HEK293 (cell line): ENCODE data around the gene PRKG1.
A peak's percentile ranks its signal among the peaks of the same experiment; 100 is the strongest.

ENCODE experiments used
- CTCF ChIA-PET: fragments of 350-600 bp; formaldehyde crosslinking; extraction: SDS; loops from one replicate; lab custom pipeline; 2021; ENCODE audit warnings: antibody characterized with exemption; lab: Yijun Ruan, JAX
- POLR2A ChIA-PET: fragments of 300-600 bp; formaldehyde crosslinking; extraction: SDS; loops from one replicate; lab custom pipeline; 2020; ENCODE audit warnings: antibody characterized with exemption, inconsistent platforms; lab: Yijun Ruan, JAX
- H3K27ac ChIP-seq: fragments of 200-500 bp; sonication (Bioruptor generic); 2 replicates; pipeline ENCODE4 v1.5.1; 2014; ENCODE audit warnings: low read depth, low read length, control low read depth, inconsistent platforms; ENCODE audit errors: extremely low read depth
- H3K36me3 ChIP-seq, 2 experiments: fragments of 200-500 bp in 1 of 2; sonication (Bioruptor generic) in 1 of 2; 1 replicate in 1 of 2; 2 replicates in 1 of 2; pipeline ENCODE4 v1.5.1; 2014 to 2017; ENCODE audit warnings: inconsistent platforms in 2 of 2, low read length in 2 of 2; ENCODE audit not compliant: control insufficient read depth in 2 of 2, insufficient read depth in 1 of 2
- H3K4me1 ChIP-seq: fragments of 200-500 bp; sonication (Bioruptor generic); 2 replicates; pipeline ENCODE4 v1.5.1; 2014; ENCODE audit warnings: mild to moderate bottlenecking, low read length, inconsistent platforms; ENCODE audit not compliant: control insufficient read depth, insufficient read depth
- H3K4me3 ChIP-seq: 2 replicates; pipeline ENCODE4 v1.5.1; 2011; ENCODE audit warnings: low read depth, mild to moderate bottlenecking, control low read depth, low read length, moderate library complexity
- H3K9me3 ChIP-seq: fragments of 200-500 bp; sonication (Bioruptor generic); 2 replicates; pipeline ENCODE4 v1.5.1; 2014; ENCODE audit warnings: low read depth, low read length, inconsistent platforms; ENCODE audit not compliant: control insufficient read depth, insufficient read depth
- GLIS1 ChIP-seq: fragments of 450-650 bp; formaldehyde crosslinking; IDR thresholded peaks from 2 replicates; pipeline ENCODE4 v1.5.1; 2016; ENCODE audit warnings: missing biosample characterization, missing genetic modification characterization
- OSR2 ChIP-seq: fragments of 450-650 bp; formaldehyde crosslinking; IDR thresholded peaks from 2 replicates; pipeline ENCODE4 v1.5.1; 2016; ENCODE audit warnings: missing biosample characterization, missing genetic modification characterization
- OVOL3 ChIP-seq: fragments of 450-650 bp; formaldehyde crosslinking; IDR thresholded peaks from 2 replicates; pipeline ENCODE4 v1.5.1; 2016; ENCODE audit warnings: missing biosample characterization, missing genetic modification characterization
- SCRT2 ChIP-seq: fragments of 450-650 bp; formaldehyde crosslinking; IDR thresholded peaks from 2 replicates; pipeline ENCODE4 v1.5.1; 2016; ENCODE audit warnings: missing biosample characterization, missing genetic modification characterization
- TCF7L2 ChIP-seq: IDR thresholded peaks from 2 replicates; pipeline ENCODE4 v1.6.1; 2011; ENCODE audit warnings: low read depth, mild to moderate bottlenecking, inconsistent platforms, low read length, moderate library complexity, borderline replicate concordance
- ZBTB17 ChIP-seq: fragments of 450-650 bp; formaldehyde crosslinking; IDR thresholded peaks from 2 replicates; pipeline ENCODE4 v1.5.1; 2016; ENCODE audit warnings: missing biosample characterization, missing genetic modification characterization
- ZBTB20 ChIP-seq: fragments of 450-650 bp; formaldehyde crosslinking; IDR thresholded peaks from 2 replicates; pipeline ENCODE4 v1.5.1; 2016; ENCODE audit warnings: missing biosample characterization, missing genetic modification characterization
- ZBTB48 ChIP-seq: fragments of 450-650 bp; formaldehyde crosslinking; IDR thresholded peaks from 2 replicates; pipeline ENCODE4 v1.5.1; 2016; ENCODE audit warnings: missing biosample characterization, missing genetic modification characterization
- ZEB2 ChIP-seq: fragments of 450-650 bp; formaldehyde crosslinking; IDR thresholded peaks from 2 replicates; pipeline ENCODE4 v1.5.1; 2016; ENCODE audit warnings: missing biosample characterization, missing genetic modification characterization
- ZFP37 ChIP-seq: fragments of 450-650 bp; formaldehyde crosslinking; IDR thresholded peaks from 2 replicates; pipeline ENCODE4 v1.5.1; 2016; ENCODE audit warnings: missing biosample characterization, missing genetic modification characterization
- ZNF292 ChIP-seq: fragments of 450-650 bp; formaldehyde crosslinking; IDR thresholded peaks from 2 replicates; pipeline ENCODE4 v1.5.1; 2016; ENCODE audit warnings: low read depth, missing biosample characterization, missing genetic modification characterization, borderline replicate concordance
- ZNF561 ChIP-seq: fragments of 450-650 bp; IDR thresholded peaks from 2 replicates; pipeline ENCODE4 v1.5.1; 2018; ENCODE audit warnings: missing biosample characterization, missing genetic modification characterization, borderline replicate concordance
- ZNF621 ChIP-seq: fragments of 450-650 bp; formaldehyde crosslinking; IDR thresholded peaks from 2 replicates; pipeline ENCODE4 v1.5.1; 2017; ENCODE audit warnings: missing biosample characterization, missing genetic modification characterization
- ZNF658 ChIP-seq: fragments of 450-650 bp; formaldehyde crosslinking; IDR thresholded peaks from 2 replicates; pipeline ENCODE4; 2016; ENCODE audit warnings: missing biosample characterization, missing genetic modification characterization
- ZNF707 ChIP-seq: fragments of 450-650 bp; formaldehyde crosslinking; IDR thresholded peaks from 2 replicates; pipeline ENCODE4 v1.5.1; 2016; ENCODE audit warnings: missing biosample characterization, missing genetic modification characterization
- TF ChIP-seq, protein P1 (sequence below): fragments of 450-650 bp; IDR thresholded peaks from 2 replicates; pipeline ENCODE4 v1.5.1; 2018; ENCODE audit warnings: missing biosample characterization, mild to moderate bottlenecking, missing genetic modification characterization
- TF ChIP-seq, protein P2 (sequence below): fragments of 450-650 bp; formaldehyde crosslinking; IDR thresholded peaks from 2 replicates; pipeline ENCODE4 v1.5.1; 2017; ENCODE audit warnings: missing biosample characterization, missing genetic modification characterization
- TF ChIP-seq, protein P3 (sequence below): fragments of 450-650 bp; formaldehyde crosslinking; IDR thresholded peaks from 2 replicates; pipeline ENCODE4 v1.5.1; 2016; ENCODE audit warnings: missing biosample characterization, missing genetic modification characterization, low read depth
- TF ChIP-seq, protein P4 (sequence below): IDR thresholded peaks from 2 replicates; pipeline ENCODE4 v1.6.1; 2011; ENCODE audit warnings: mild to moderate bottlenecking, low read depth, low read length, borderline replicate concordance
- TF ChIP-seq, protein P5 (sequence below): fragments of 450-650 bp; formaldehyde crosslinking; IDR thresholded peaks from 2 replicates; pipeline ENCODE4 v1.5.1; 2016; ENCODE audit warnings: missing biosample characterization, missing genetic modification characterization

PRKG1 gene

DNA sequence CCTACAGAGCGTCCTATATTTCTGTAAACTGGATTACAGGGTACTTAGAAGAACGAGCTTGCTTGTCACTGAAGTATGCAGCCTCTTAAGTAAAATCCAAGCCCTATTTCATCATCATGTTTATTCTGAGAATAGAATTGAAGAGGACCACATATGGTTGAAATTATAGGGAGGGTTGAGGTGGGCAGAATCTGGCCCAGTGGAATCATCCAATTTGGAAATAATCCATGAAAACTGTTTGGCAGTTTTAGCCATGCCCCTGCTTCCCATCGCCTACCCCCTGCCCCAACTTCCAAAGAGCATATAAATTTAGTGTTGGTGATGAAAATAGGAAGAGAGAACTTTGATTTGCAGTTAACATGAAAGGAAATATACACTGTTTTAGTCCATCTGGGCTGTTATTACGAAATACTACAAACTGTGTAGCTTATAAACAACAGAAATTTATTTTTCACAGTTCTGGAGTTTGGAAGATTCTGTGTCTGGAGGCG lies 150.4 kb downstream of the PRKG1 start (continued):
- TF ChIP-seq TCF7L2, result no peak
- TF ChIP-seq, protein P1, sequence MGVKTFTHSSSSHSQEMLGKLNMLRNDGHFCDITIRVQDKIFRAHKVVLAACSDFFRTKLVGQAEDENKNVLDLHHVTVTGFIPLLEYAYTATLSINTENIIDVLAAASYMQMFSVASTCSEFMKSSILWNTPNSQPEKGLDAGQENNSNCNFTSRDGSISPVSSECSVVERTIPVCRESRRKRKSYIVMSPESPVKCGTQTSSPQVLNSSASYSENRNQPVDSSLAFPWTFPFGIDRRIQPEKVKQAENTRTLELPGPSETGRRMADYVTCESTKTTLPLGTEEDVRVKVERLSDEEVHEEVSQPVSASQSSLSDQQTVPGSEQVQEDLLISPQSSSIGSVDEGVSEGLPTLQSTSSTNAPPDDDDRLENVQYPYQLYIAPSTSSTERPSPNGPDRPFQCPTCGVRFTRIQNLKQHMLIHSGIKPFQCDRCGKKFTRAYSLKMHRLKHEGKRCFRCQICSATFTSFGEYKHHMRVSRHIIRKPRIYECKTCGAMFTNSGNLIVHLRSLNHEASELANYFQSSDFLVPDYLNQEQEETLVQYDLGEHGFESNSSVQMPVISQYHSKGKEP (tag by site-specific recombination), result no peak
- TF ChIP-seq ZBTB20 (tag by site-specific recombination), result no peak
- no peak for TF ChIP-seq OVOL3 (tag by site-specific recombination)
- TF ChIP-seq, protein P2, sequence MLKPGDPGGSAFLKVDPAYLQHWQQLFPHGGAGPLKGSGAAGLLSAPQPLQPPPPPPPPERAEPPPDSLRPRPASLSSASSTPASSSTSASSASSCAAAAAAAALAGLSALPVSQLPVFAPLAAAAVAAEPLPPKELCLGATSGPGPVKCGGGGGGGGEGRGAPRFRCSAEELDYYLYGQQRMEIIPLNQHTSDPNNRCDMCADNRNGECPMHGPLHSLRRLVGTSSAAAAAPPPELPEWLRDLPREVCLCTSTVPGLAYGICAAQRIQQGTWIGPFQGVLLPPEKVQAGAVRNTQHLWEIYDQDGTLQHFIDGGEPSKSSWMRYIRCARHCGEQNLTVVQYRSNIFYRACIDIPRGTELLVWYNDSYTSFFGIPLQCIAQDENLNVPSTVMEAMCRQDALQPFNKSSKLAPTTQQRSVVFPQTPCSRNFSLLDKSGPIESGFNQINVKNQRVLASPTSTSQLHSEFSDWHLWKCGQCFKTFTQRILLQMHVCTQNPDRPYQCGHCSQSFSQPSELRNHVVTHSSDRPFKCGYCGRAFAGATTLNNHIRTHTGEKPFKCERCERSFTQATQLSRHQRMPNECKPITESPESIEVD, result peak; percentile 39
- TF ChIP-seq ZBTB17 (tag by site-specific recombination), result no peak
- TF ChIP-seq ZNF707 (tag by site-specific recombination), result no peak
- TF ChIP-seq ZNF561, result no peak
- no peak for TF ChIP-seq GLIS1 (tag by site-specific recombination)
- TF ChIP-seq ZEB2 (tag by site-specific recombination), result 0 out of 2 replicates have a peak, but pooled peaks have one; percentile 18
- no peak for TF ChIP-seq ZNF658
- TF ChIP-seq ZBTB48 (tag by site-specific recombination), result no peak
- TF ChIP-seq ZFP37 (tag by site-specific recombination), result no peak
- TF ChIP-seq, protein P3, sequence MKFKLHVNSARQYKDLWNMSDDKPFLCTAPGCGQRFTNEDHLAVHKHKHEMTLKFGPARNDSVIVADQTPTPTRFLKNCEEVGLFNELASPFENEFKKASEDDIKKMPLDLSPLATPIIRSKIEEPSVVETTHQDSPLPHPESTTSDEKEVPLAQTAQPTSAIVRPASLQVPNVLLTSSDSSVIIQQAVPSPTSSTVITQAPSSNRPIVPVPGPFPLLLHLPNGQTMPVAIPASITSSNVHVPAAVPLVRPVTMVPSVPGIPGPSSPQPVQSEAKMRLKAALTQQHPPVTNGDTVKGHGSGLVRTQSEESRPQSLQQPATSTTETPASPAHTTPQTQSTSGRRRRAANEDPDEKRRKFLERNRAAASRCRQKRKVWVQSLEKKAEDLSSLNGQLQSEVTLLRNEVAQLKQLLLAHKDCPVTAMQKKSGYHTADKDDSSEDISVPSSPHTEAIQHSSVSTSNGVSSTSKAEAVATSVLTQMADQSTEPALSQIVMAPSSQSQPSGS (tag by site-specific recombination), result peak; percentile 24; the same call in 1 of the 2 replicates

DNA sequence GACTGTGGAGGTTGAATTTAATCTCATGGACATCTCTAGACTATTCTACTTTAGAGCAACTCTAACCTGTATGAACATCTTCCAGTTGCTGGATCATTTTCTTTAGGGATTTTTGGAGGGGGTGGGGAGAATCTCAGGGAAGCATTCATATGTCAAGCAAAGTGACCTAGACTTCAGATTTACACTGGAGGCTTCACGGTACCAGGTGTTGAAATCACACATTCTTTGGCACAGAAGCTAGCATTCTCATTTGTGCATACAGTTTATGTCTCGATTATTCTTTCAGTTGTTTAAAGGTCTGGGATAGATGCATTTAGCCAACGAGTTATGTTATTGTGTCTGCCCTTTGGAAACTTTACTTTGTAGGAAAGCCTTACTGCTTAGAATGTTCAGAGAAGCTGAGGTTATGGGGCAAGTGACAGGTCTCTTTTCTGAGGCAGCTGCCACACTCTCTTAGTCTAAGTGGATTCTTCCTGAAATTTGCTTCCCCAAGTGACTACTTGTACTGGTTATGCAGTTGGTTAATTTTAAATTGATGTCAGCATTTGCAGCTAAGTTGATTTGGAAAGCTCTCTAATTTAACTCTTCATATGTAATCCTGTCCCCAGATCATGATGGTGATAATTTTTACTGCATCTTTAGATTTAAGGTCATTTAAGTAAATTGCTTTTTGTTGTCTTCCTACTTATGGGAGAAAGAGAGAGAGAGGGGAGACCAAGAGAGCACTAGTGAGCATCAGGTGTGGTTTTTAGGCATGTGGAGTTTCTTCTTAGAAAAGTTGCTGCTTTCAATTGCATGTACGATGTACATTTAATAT lies 153.8 kb downstream of the PRKG1 start:
- Histone ChIP-seq H3K27ac (no peak overlapping the region), H3K9me3 (no peaks in the 10 kb centered on the region), H3K4me3 (no peak overlapping the region)
- POLR2A ChIA-PET, result no interaction called here
- CTCF ChIA-PET, result no interaction called here
- TF ChIP-seq OSR2, result peak; percentile 54; the same call in 1 of the 2 replicates
- TF ChIP-seq ZBTB17 (tag by site-specific recombination), result 0 out of 2 replicates have a peak, but pooled peaks have one; percentile 10
- no peak for TF ChIP-seq ZNF621 (tag by site-specific recombination)
- TF ChIP-seq, protein P4, sequence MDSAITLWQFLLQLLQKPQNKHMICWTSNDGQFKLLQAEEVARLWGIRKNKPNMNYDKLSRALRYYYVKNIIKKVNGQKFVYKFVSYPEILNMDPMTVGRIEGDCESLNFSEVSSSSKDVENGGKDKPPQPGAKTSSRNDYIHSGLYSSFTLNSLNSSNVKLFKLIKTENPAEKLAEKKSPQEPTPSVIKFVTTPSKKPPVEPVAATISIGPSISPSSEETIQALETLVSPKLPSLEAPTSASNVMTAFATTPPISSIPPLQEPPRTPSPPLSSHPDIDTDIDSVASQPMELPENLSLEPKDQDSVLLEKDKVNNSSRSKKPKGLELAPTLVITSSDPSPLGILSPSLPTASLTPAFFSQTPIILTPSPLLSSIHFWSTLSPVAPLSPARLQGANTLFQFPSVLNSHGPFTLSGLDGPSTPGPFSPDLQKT, result no peak
- 0 out of 2 replicates have a peak, but pooled peaks have one; percentile 54 for TF ChIP-seq SCRT2 (tag by site-specific recombination)
- TF ChIP-seq, protein P5, sequence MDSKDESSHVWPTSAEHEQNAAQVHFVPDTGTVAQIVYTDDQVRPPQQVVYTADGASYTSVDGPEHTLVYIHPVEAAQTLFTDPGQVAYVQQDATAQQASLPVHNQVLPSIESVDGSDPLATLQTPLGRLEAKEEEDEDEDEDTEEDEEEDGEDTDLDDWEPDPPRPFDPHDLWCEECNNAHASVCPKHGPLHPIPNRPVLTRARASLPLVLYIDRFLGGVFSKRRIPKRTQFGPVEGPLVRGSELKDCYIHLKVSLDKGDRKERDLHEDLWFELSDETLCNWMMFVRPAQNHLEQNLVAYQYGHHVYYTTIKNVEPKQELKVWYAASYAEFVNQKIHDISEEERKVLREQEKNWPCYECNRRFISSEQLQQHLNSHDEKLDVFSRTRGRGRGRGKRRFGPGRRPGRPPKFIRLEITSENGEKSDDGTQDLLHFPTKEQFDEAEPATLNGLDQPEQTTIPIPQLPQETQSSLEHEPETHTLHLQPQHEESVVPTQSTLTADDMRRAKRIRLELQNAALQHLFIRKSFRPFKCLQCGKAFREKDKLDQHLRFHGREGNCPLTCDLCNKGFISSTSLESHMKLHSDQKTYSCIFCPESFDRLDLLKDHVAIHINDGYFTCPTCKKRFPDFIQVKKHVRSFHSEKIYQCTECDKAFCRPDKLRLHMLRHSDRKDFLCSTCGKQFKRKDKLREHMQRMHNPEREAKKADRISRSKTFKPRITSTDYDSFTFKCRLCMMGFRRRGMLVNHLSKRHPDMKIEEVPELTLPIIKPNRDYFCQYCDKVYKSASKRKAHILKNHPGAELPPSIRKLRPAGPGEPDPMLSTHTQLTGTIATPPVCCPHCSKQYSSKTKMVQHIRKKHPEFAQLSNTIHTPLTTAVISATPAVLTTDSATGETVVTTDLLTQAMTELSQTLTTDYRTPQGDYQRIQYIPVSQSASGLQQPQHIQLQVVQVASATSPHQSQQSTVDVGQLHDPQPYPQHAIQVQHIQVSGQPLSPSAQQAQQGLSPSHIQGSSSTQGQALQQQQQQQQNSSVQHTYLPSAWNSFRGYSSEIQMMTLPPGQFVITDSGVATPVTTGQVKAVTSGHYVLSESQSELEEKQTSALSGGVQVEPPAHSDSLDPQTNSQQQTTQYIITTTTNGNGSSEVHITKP (tag by site-specific recombination), result peak; percentile 83
- no peak for TF ChIP-seq ZNF292 (tag by site-specific recombination)
- TF ChIP-seq, protein P1 (tag by site-specific recombination), result peak; percentile 24; the same call in 1 of the 2 replicates
- TF ChIP-seq, all 188 proteins: peak for 5
- no peaks in the 10 kb centered on the region for H3K36me3 ChIP-seq
- peaks cover 13% of the 10 kb centered on the region for H3K4me1 ChIP-seq
